GM23338 (cell line): ENCODE data around the gene RAB37.

ENCODE experiments used
- CREB1 ChIP-seq: fragments of 250-450 bp; sonication (Bioruptor Pico); IDR thresholded peaks from 2 replicates; pipeline ENCODE4 v1.5.0; 2020; ENCODE audit warnings: low read depth, mild to moderate bottlenecking, moderate library complexity
- CTCF ChIP-seq, 2 experiments: fragments of 200-600 bp in 1 of 2; sonication (generic) in 1 of 2; conservative IDR thresholded peaks; 2 replicates each; pipeline versions ENCODE4 v1.5.1 to v1.6.1; 2016 to 2017; ENCODE audit warnings: antibody characterized with exemption in 2 of 2, low read depth in 2 of 2, mild to moderate bottlenecking in 2 of 2, moderate library complexity in 1 of 2
- ETS1 ChIP-seq: IDR thresholded peaks from 2 replicates; pipeline ENCODE4 v1.6.1; 2016; ENCODE audit warnings: antibody characterized with exemption
- EZH2 ChIP-seq: fragments of 200-600 bp; sonication (generic); IDR thresholded peaks from one replicate; pipeline ENCODE4 v1.8.0; 2017; ENCODE audit warnings: antibody characterized with exemption, mild to moderate bottlenecking, low read depth; ENCODE audit not compliant: unreplicated experiment
- EZH2phosphoT487 ChIP-seq: fragments of 200-600 bp; sonication (generic); IDR thresholded peaks from one replicate; pipeline ENCODE4 v1.8.1; 2018; ENCODE audit warnings: antibody characterized with exemption; ENCODE audit not compliant: unreplicated experiment
- JUNB ChIP-seq: IDR thresholded peaks from one replicate; pipeline ENCODE4 v1.6.1; 2016; ENCODE audit warnings: antibody characterized with exemption; ENCODE audit not compliant: unreplicated experiment
- POLR2AphosphoS5 ChIP-seq: IDR thresholded peaks from 2 replicates; pipeline ENCODE4 v1.6.1; 2016; ENCODE audit warnings: antibody characterized with exemption, low read depth
- REST ChIP-seq: IDR thresholded peaks from one replicate; pipeline ENCODE4 v1.6.1; 2018; ENCODE audit warnings: antibody characterized with exemption; ENCODE audit not compliant: unreplicated experiment
- STAT1 ChIP-seq: IDR thresholded peaks from one replicate; pipeline ENCODE4 v1.6.1; 2016; ENCODE audit warnings: antibody characterized with exemption; ENCODE audit not compliant: unreplicated experiment
- ZNF331 ChIP-seq: fragments of 250-450 bp; sonication (Bioruptor Pico); IDR thresholded peaks from 2 replicates; pipeline ENCODE4 v1.5.0; 2020; ENCODE audit warnings: low read depth, mild to moderate bottlenecking, moderate library complexity
- ZNF462 ChIP-seq: fragments of 250-450 bp; sonication (Bioruptor Pico); IDR thresholded peaks from 2 replicates; pipeline ENCODE4 v1.5.0; 2020; ENCODE audit warnings: mild to moderate bottlenecking, moderate library complexity

GRCh38 chr17:74767111-74767516 is 30.1 kb downstream of the RAB37 start:
- TF ChIP-seq CTCF (conservative IDR thresholded peaks at IDR 0.05; ENCODE audit: low read depth in 2 of 2): no peak
- TF ChIP-seq EZH2: no peak
- TF ChIP-seq REST: no peak
- no peak for TF ChIP-seq POLR2AphosphoS5
- TF ChIP-seq CREB1 (CRISPR knock-in tag): no peak
- no peak for TF ChIP-seq EZH2phosphoT487
- no peak for TF ChIP-seq ZNF462 (CRISPR knock-in tag)
- TF ChIP-seq ZNF331 (CRISPR knock-in tag): no peak
- no peak for TF ChIP-seq STAT1
- TF ChIP-seq JUNB: no peak
- TF ChIP-seq ETS1: no peak
